HG03196 (cell line): Measurements from ENCODE around the gene ACTN1.

ENCODE experiments used
- ATAC-seq: cut with Tn5 transposase; IDR thresholded peaks from one replicate; pipeline ENCODE4 v1.9.1; 2021; ENCODE audit not compliant: unreplicated experiment

ACTN1 gene

GRCh38 chr14:68891851-68892660 is 87.0 kb downstream of the ACTN1 start:
- ATAC-seq = no peak

GRCh38 chr14:68890173-68890931 is 88.8 kb downstream of the ACTN1 start:
- ATAC-seq = no peak

GRCh38 chr14:68888883-68889282 is 90.2 kb downstream of the ACTN1 start:
- ATAC-seq = no peak

GRCh38 chr14:68888025-68888850 is 90.9 kb downstream of the ACTN1 start:
- no peak for ATAC-seq

- ATAC-seq = no peak
Measured at GRCh38 chr14:68886109-68886434, 93.0 kb downstream of the ACTN1 start.

- no peak for ATAC-seq
Measured at GRCh38 chr14:68885226-68886108, 93.6 kb downstream of the ACTN1 start.

GRCh38 chr14:68884031-68885030 is 94.8 kb downstream of the ACTN1 start:
- no peak for ATAC-seq

GRCh38 chr14:68882235-68882634 is 96.9 kb downstream of the ACTN1 start:
- no peak for ATAC-seq

GRCh38 chr14:68881396-68881795 is 97.7 kb downstream of the ACTN1 start:
- ATAC-seq = no peak

GRCh38 chr14:68880581-68881105 is 98.5 kb downstream of the ACTN1 start:
- ATAC-seq = no peak

GRCh38 chr14:68879841-68880575 is 99.1 kb downstream of the ACTN1 start:
- no peak for ATAC-seq

- no peak for ATAC-seq
Measured at GRCh38 chr14:68879321-68879781, 99.8 kb downstream of the ACTN1 start.

GRCh38 chr14:68878908-68879307 is 100.2 kb downstream of the ACTN1 start:
- ATAC-seq = no peak

- ATAC-seq = no peak
Measured at GRCh38 chr14:68877993-68878575, 101.0 kb downstream of the ACTN1 start.

- ATAC-seq = no peak
Measured at GRCh38 chr14:68876976-68877375, 102.1 kb downstream of the ACTN1 start.

GRCh38 chr14:68874746-68875155 is 104.4 kb downstream of the ACTN1 start:
- ATAC-seq = no peak

- ATAC-seq = no peak
Measured at GRCh38 chr14:68873376-68873775, 105.7 kb downstream of the ACTN1 start.

- no peak for ATAC-seq
Measured at GRCh38 chr14:68871392-68871791, 107.7 kb downstream of the ACTN1 start.
